Panc1 (cell line): ENCODE results near the gene FKBP2. TPM values are rescaled to one million over a fixed set of nuclear protein-coding genes. Genes with fewer than 3 reads are reported as not detected.
A peak's percentile ranks its signal among the peaks of the same experiment; 100 is the strongest.

ENCODE experiments used
- ATAC-seq: fragments of 200-7000 bp; cut with Tn5 transposase; 2 replicates; pipeline ENCODE4 v1.9.1; 2020; ENCODE audit warnings: mild to moderate bottlenecking, moderate library complexity
- BruUV-seq: library from RNA; stranded (reverse); fragments of 400-500 nt; replicated peaks from 2 replicates; lab custom pipeline; 2021; lab: Mats Ljungman, UMichigan
- CTCF ChIA-PET: fragments of 300-600 bp; sonication (Branson Sonifier 250); formaldehyde crosslinking; loops from one replicate; lab custom pipeline; 2022; ENCODE audit warnings: antibody characterized with exemption; lab: Charles Lee
- POLR2A ChIA-PET: fragments of 300-600 bp; sonication (Branson Sonifier 250); formaldehyde crosslinking; loops from one replicate; lab custom pipeline; 2022; ENCODE audit warnings: antibody characterized with exemption; lab: Charles Lee
- DNase-seq: peaks from one replicate; pipeline ENCODE4 v3.0.0-alpha.2; 2010; ENCODE audit warnings: low read depth, low spot score
- H3K27ac ChIP-seq: 2 replicates; pipeline ENCODE4 v1.5.1; 2011; ENCODE audit warnings: mild to moderate bottlenecking, low read length, inconsistent platforms
- H3K27me3 ChIP-seq: fragments of 200-500 bp; sonication (Bioruptor generic); 2 replicates; pipeline ENCODE4 v1.6.0; 2014; ENCODE audit warnings: low read length, inconsistent platforms; ENCODE audit not compliant: control insufficient read depth, insufficient read depth
- H3K36me3 ChIP-seq: fragments of 200-500 bp; sonication (Bioruptor generic); 2 replicates; pipeline ENCODE4 v1.5.1; 2014; ENCODE audit warnings: inconsistent platforms, mild to moderate bottlenecking, low read length, moderate library complexity; ENCODE audit not compliant: control insufficient read depth, insufficient read depth
- H3K4me1 ChIP-seq: 2 replicates; pipeline ENCODE4 v1.5.1; 2011; ENCODE audit warnings: inconsistent platforms, mild to moderate bottlenecking, low read length, moderate library complexity; ENCODE audit not compliant: control insufficient read depth, insufficient read depth
- H3K4me3 ChIP-seq, 2 experiments: 2 replicates each; pipeline ENCODE4 v1.5.1; 2011 to 2012; ENCODE audit warnings: low read depth in 2 of 2, low read length in 2 of 2, mild to moderate bottlenecking in 2 of 2, inconsistent platforms in 1 of 2, moderate library complexity in 1 of 2
- H3K9me3 ChIP-seq: fragments of 200-500 bp; sonication (Bioruptor generic); 2 replicates; pipeline ENCODE4 v1.5.1; 2014; ENCODE audit warnings: low read depth, mild to moderate bottlenecking, inconsistent platforms, low read length, moderate library complexity; ENCODE audit not compliant: control insufficient read depth, insufficient read depth
- CTCF ChIP-seq: fragments of 450-650 bp; IDR thresholded peaks from 2 replicates; pipeline ENCODE4 v1.5.1; 2017; ENCODE audit warnings: mild to moderate bottlenecking
- POLR2AphosphoS5 ChIP-seq: IDR thresholded peaks from 2 replicates; pipeline ENCODE4 v1.6.1; 2012; ENCODE audit warnings: mild to moderate bottlenecking, low read depth, low read length, moderate library complexity
- SIN3A ChIP-seq: IDR thresholded peaks from 2 replicates; pipeline ENCODE4 v1.6.1; 2012; ENCODE audit warnings: low read depth, mild to moderate bottlenecking, low read length, moderate library complexity, borderline replicate concordance; ENCODE audit not compliant: insufficient read depth
- TCF7L2 ChIP-seq: IDR thresholded peaks from 2 replicates; pipeline ENCODE4 v1.6.1; 2011; ENCODE audit warnings: mild to moderate bottlenecking, low read depth, low read length, inconsistent platforms
- in situ Hi-C: cut with HindIII; loops from 2 replicates; pipeline ENCODE4 v1.10.0; 2016; ENCODE audit warnings: low sequenced_read_pairs, low pct_unique_long_range_greater_than_20kb
- intact Hi-C: fragments of 100-400 bp; cut with micrococcal nuclease; formaldehyde crosslinking; loops from one replicate; pipeline ENCODE4 v1.10.0; 2022; ENCODE audit not compliant: unreplicated experiment
- total RNA-seq: library from RNA; stranded (reverse); gene quantifications from one replicate; pipeline ENCODE4 v1.2.1, GENCODE V29; 2021; ENCODE audit not compliant: unreplicated experiment
- TF ChIP-seq, protein P1 (sequence below), 2 experiments: IDR thresholded peaks; 2 replicates each; pipeline ENCODE4 v1.6.1; 2011 to 2012; ENCODE audit warnings: low read depth in 2 of 2, control low read depth in 1 of 2, low read length in 1 of 2, mild to moderate bottlenecking in 1 of 2, moderate library complexity in 1 of 2; ENCODE audit not compliant: insufficient read depth in 1 of 2

FKBP2 gene
- total RNA-seq, 1 experiment from 2014 or later: 71.8 TPM

- peaks cover 11% of the 10 kb centered on the region for H3K4me1 ChIP-seq
- ChIA-PET POLR2A (no interaction called here), CTCF (interaction anchor here (0.5 to 0.6 kb wide), 2 partner anchors 71 to 194 kb away, joined by 4 to 6 read pairs; no protein-coding TSS in a partner anchor)
- H3K9me3 ChIP-seq: no peaks in the 10 kb centered on the region
- BruUV-seq: no TSS peak
- no peak overlapping the region for H3K4me3 ChIP-seq
- in situ Hi-C loops: no loop called here
- peaks cover 2% of the 10 kb centered on the region for H3K36me3 ChIP-seq
- no peak for DNase-seq
- H3K27ac ChIP-seq: no peak overlapping the region; the same call in 1 of the 2 replicates
- intact Hi-C loops: no loop called here
- H3K27me3 ChIP-seq: no peaks in the 10 kb centered on the region
- no peak for ATAC-seq
- TF ChIP-seq CTCF (no peak), POLR2AphosphoS5 (no peak), SIN3A (no peak), TCF7L2 (no peak)
- TF ChIP-seq, protein P1, sequence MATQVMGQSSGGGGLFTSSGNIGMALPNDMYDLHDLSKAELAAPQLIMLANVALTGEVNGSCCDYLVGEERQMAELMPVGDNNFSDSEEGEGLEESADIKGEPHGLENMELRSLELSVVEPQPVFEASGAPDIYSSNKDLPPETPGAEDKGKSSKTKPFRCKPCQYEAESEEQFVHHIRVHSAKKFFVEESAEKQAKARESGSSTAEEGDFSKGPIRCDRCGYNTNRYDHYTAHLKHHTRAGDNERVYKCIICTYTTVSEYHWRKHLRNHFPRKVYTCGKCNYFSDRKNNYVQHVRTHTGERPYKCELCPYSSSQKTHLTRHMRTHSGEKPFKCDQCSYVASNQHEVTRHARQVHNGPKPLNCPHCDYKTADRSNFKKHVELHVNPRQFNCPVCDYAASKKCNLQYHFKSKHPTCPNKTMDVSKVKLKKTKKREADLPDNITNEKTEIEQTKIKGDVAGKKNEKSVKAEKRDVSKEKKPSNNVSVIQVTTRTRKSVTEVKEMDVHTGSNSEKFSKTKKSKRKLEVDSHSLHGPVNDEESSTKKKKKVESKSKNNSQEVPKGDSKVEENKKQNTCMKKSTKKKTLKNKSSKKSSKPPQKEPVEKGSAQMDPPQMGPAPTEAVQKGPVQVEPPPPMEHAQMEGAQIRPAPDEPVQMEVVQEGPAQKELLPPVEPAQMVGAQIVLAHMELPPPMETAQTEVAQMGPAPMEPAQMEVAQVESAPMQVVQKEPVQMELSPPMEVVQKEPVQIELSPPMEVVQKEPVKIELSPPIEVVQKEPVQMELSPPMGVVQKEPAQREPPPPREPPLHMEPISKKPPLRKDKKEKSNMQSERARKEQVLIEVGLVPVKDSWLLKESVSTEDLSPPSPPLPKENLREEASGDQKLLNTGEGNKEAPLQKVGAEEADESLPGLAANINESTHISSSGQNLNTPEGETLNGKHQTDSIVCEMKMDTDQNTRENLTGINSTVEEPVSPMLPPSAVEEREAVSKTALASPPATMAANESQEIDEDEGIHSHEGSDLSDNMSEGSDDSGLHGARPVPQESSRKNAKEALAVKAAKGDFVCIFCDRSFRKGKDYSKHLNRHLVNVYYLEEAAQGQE (IDR thresholded peaks at IDR 0.05; ENCODE audit: insufficient read depth in 1 of 2, low read depth in 2 of 2, low read length in 1 of 2): no peak
Observed at GRCh38 chr11:64224151-64224890, 16.6 kb upstream of the FKBP2 start.

- no peaks in the 10 kb centered on the region for H3K9me3 ChIP-seq
- H3K4me3 ChIP-seq: peak overlapping the region; percentile 76 to 86
- ChIA-PET POLR2A (no interaction called here), CTCF (interaction anchor here (0.5 to 0.7 kb wide), 2 partner anchors 11 to 70 kb away, joined by 3 to 6 read pairs; no protein-coding TSS in a partner anchor)
- no peak for DNase-seq
- H3K27me3 ChIP-seq: no peaks in the 10 kb centered on the region
- no TSS peak for BruUV-seq
- no peak for TF ChIP-seq CTCF
- no peak for TF ChIP-seq POLR2AphosphoS5
- TF ChIP-seq, protein P1 (IDR thresholded peaks at IDR 0.05; ENCODE audit: insufficient read depth in 1 of 2, low read depth in 2 of 2, low read length in 1 of 2): no peak
- TF ChIP-seq TCF7L2: no peak
- no peak for TF ChIP-seq SIN3A
- no peak for ATAC-seq
- peaks cover 2% of the 10 kb centered on the region for H3K36me3 ChIP-seq
- peak overlapping the region; percentile 90 for H3K27ac ChIP-seq
- intact Hi-C loops (no loop called here), in situ Hi-C loops (no loop called here)
- peaks cover 18% of the 10 kb centered on the region for H3K4me1 ChIP-seq
Observed at GRCh38 chr11:64224891-64225607, 15.8 kb upstream of the FKBP2 start.
